Karpas-422 (cell line): ENCODE results near the gene AGGF1. TPM values are rescaled to one million over a fixed set of nuclear protein-coding genes. Genes with fewer than 3 reads are reported as not detected.
A peak's percentile ranks its signal among the peaks of the same experiment; 100 is the strongest.
"Not testable (repeated sequence)": the region's sequence is repeated elsewhere in the genome, so short reads cannot be mapped to it uniquely, and the experiment has no call there.

Experiments used
- DNase-seq: peaks from one replicate; pipeline ENCODE4 v3.0.0-alpha.2; 2015
- H2AFZ ChIP-seq: fragments of 200-600 bp; sonication (generic); 2 replicates; pipeline ENCODE4 v1.6.1; 2014; ENCODE audit warnings: antibody characterized with exemption, low read length, mixed read lengths
- H3K27ac ChIP-seq: fragments of 200-600 bp; sonication (generic); 2 replicates; pipeline ENCODE4 v1.5.1; 2014; ENCODE audit warnings: mild to moderate bottlenecking, low read length, moderate library complexity
- H3K27me3 ChIP-seq: fragments of 200-600 bp; sonication (generic); 2 replicates; pipeline ENCODE4 v1.6.1; 2014; ENCODE audit warnings: low read length, mixed read lengths
- H3K36me3 ChIP-seq: fragments of 200-600 bp; sonication (generic); 2 replicates; pipeline ENCODE4 v1.6.1; 2014; ENCODE audit warnings: low read length, mixed read lengths; ENCODE audit not compliant: insufficient read depth
- H3K4me1 ChIP-seq: fragments of 200-600 bp; sonication (generic); 2 replicates; pipeline ENCODE4 v1.6.1; 2014; ENCODE audit warnings: mild to moderate bottlenecking, low read length, mixed read lengths
- H3K4me2 ChIP-seq: fragments of 200-600 bp; sonication (generic); 2 replicates; pipeline ENCODE4 v1.6.1; 2014; ENCODE audit warnings: low read length, low read depth, mild to moderate bottlenecking; ENCODE audit not compliant: poor library complexity, severe bottlenecking
- H3K4me3 ChIP-seq: fragments of 200-600 bp; sonication (generic); 2 replicates; pipeline ENCODE4 v1.5.1; 2014; ENCODE audit warnings: mild to moderate bottlenecking, antibody characterized with exemption, low read length, mixed read lengths
- H3K79me2 ChIP-seq: fragments of 200-600 bp; sonication (generic); 2 replicates; pipeline ENCODE4 v1.6.1; 2014; ENCODE audit warnings: mild to moderate bottlenecking, low read length, mixed read lengths
- H3K9ac ChIP-seq: fragments of 200-600 bp; sonication (generic); 2 replicates; pipeline ENCODE4 v1.6.0; 2014; ENCODE audit warnings: low read length
- H3K9me2 ChIP-seq: fragments of 200-600 bp; sonication (generic), shearing (Covaris generic); replicated peaks from 2 replicates; pipeline ENCODE4 v1.6.0; 2014; ENCODE audit warnings: mild to moderate bottlenecking, low read length, moderate library complexity; ENCODE audit not compliant: insufficient read depth
- H3K9me3 ChIP-seq: fragments of 300-700, 200-600 bp; sonication (generic); 2 replicates; pipeline ENCODE4 v1.6.1; 2014; ENCODE audit warnings: low read length, mixed read lengths
- H4K20me1 ChIP-seq: fragments of 200-600 bp; sonication (generic); 2 replicates; pipeline ENCODE4 v1.6.1; 2014; ENCODE audit warnings: mild to moderate bottlenecking, antibody characterized with exemption, low read length, low read depth; ENCODE audit not compliant: insufficient read depth
- small RNA-seq: library from RNA; depleted of rRNA; stranded (forward); fragments of <200 nt; gene quantifications from one replicate; pipeline ENCODE3, GENCODE V24; 2014
- total RNA-seq: library from RNA; depleted of rRNA; stranded (reverse); fragments of >200 nt; shearing (Covaris generic); gene quantifications from 2 replicates; pipeline ENCODE4 v1.2.3, GENCODE V29; 2014; ENCODE audit warnings: low replicate concordance; rRNA removed

The AGGF1 gene
- total RNA-seq, 1 experiment from 2014 or later = 31.1 TPM

- Histone ChIP-seq H3K4me3 (no peak overlapping the region), H4K20me1 (no peaks in the 10 kb centered on the region), H3K27me3 (no peaks in the 10 kb centered on the region), H3K9me2 (no peaks in the 10 kb centered on the region), H3K27ac (no peak overlapping the region), H3K36me3 (0 out of 2 replicates have a peak, but pooled peaks cover 3% of the 10 kb centered on the region), H3K9ac (no peak overlapping the region), H3K79me2 (no peaks in the 10 kb centered on the region), H3K4me2 (no peak overlapping the region), H3K9me3 (no peaks in the 10 kb centered on the region), H3K4me1 (no peaks in the 10 kb centered on the region), H2AFZ (no peak overlapping the region)
- DNase-seq = no peak
These were observed 74.6 kb downstream of the AGGF1 start for GRCh38 chr5:77104813-77105212.

DNA sequence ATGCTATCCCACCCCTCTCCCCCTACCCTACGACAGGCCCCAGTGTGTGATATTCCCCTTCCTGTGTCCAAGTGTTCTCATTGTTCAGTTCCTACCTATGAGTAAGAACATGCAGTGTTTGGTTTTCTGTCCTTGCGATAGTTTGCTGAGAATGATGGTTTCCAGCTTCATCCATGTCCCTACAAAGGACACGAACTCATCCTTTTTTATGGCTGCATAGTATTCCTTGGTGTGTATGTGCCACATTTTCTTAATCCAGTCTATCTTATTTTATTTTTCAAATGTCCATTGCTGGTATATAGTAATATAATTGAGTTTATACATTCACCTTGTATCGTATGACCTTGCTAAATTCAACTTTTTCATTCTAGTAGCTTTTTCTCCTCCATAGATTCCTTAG is 76.8 kb downstream of the AGGF1 start:
- not testable (repeated sequence) for H3K4me2 ChIP-seq, H3K9ac ChIP-seq, H3K4me1 ChIP-seq, H3K79me2 ChIP-seq, H3K27ac ChIP-seq, H3K9me2 ChIP-seq, H2AFZ ChIP-seq, H4K20me1 ChIP-seq, H3K4me3 ChIP-seq, H3K36me3 ChIP-seq, H3K27me3 ChIP-seq, H3K9me3 ChIP-seq, DNase-seq

Small RNA genes within 50 kb of the gene (small RNA-seq; reads per million reads assigned to genes)
- 86.0 reads per million, percentile 99 among the genes with 10 or more reads in this experiment for gene SNORA47

Other genes starting within 250 kb of the AGGF1 start
- gene F2RL1, start 211.4 kb upstream of the AGGF1 start, total RNA-seq = not detected in 2 replicates
- 20.4 and 22.4 TPM in 2 replicates for gene S100Z, start 180.4 kb upstream of the AGGF1 start, total RNA-seq
- gene CRHBP, start 77.4 kb upstream of the AGGF1 start, total RNA-seq = 13.6 and 27.8 TPM in 2 replicates
- 4.2 and 9.4 TPM in 2 replicates for gene ZBED3, start 56.9 kb downstream of the AGGF1 start, total RNA-seq
- gene PDE8B, start 180.3 kb downstream of the AGGF1 start, total RNA-seq = 0.04 and 0.15 TPM in 2 replicates